Kidney capillary endothelial cell (primary cell): ENCODE data around the gene MAP3K14.

Experiments used
- DNase-seq: peaks from one replicate; pipeline ENCODE4 v3.0.0-alpha.2; 2018; ENCODE audit warnings: low spot score

Gene MAP3K14

DNA sequence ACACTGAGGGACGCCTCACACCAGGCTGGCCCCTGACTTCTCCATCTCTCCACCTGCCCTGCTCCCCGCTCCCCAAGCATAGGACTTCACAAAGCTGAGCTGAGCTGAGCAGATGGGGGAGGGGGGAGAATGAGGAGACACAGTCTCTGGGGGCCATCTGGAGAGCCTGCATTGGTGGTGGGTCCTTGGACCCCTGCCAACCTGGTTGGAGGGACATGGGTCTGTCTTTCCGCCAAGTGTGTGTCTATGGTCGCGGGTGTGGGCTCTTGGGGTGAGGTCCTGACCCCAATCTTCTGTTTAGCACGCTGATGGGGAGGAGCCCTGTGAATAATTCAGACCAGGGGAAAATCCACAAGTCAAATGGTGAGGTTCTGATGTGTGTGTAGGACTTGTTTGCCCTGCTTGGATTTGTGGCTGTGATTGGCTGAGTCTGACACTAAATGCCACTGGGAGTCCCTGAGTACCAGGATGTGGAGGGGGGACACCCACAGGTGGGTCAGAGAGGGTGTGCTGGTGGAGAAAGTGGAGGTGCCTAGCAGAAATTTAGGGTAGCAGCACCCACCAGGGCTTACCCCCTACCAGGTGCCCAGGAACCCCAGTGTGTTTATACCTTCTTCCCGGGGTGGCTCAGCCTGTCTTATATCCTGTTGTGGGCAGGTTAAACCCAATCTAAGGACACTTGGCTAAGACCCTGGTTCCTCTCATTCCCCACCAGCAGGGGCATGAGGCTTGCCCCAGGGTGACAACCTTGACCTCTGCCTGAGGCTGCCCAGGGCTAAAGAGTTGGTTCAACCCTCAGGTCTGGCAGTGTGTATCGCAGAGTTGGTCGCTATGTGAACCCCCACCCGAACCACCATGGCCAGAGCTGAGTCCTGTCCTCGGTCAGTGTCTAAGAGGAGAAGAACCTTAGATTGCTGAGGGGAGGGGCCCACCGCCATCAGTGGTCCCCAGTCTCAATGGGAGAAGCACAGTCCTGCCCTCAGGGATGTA, 93.0 kb downstream of the MAP3K14 start:
- no peak for DNase-seq

DNA sequence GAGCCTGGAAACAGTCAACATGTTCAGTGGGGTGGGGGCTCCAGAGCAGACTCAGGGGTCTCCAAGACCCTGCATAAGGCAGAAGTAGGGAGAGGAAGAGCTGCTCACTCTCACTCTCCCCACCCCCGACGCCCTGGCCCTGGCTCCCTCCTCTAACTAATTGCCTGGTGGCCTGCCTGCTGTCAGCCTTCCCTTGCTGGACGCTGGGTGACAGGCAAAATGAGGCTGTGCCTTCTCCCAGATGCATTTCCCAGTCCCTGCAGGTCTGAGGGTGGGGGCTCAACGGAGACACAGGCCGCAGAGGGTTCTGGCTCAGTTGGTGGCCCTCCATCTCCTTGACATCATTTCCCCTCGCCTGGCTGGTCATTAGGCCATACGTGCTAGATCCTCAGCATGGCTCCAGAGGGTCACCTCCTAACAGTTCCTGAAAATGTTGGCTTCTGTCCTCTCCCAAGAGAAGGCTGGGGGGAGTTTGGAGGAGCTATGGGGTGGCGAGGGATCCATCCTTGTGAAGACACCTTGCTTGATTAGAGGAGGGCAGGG, 93.8 kb downstream of the MAP3K14 start:
- DNase-seq = no peak

DNA sequence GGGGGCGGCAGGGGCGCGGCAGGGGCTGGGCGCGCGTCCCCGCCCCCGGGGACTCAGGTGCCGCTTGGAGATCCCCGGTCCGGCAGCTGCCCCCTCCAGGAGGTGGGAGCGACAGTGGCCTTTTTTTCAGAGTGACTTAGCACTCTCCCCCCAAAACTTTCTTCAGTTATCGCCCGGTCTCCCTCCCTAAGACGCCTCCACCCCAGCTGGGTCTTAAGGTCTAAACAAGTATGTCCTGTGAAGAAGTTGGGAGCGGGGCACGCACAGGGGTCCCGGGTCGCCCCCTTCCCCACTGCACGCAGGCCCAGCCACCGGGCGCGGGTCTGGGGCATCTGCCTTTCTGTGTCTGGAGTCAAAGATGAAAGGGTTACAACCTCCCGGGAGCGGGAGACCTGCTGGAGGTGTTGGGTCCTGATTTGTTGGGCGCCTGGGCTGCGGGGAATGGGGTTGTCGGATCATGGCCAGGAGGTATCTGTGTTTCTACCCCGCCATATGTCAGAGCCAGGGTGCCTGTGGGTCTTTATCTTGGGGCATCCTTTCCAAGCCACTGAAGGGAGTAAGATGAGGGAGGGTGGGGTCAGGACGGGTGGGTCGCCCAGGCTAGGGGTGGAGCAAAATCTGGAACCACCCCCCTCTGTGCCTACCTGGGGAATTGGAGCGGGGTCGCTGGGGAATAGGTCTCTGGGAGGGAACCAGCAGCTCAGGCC, 94.4 kb downstream of the MAP3K14 start:
- no peak for DNase-seq

DNA sequence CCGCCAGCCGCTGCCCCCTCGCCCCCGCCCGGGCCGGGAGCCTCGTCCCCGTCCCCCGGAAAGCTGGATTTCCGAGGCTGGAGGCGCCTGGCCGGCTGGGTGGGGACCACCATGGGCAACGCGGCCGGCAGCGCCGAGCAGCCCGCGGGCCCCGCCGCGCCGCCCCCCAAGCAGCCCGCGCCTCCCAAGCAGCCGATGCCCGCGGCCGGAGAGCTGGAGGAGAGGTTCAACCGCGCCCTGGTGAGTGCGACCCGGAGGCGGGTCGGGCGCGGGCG, 94.9 kb downstream of the MAP3K14 start:
- DNase-seq = no peak

GRCh38 chr17:45221081-45222013, 95.5 kb downstream of the MAP3K14 start, which contains the start of gene FMNL1:
TSS of gene FMNL1 (plus strand) at chr17:45221885. CDS start at chr17:45222125, 240 bp downstream.
- no peak for DNase-seq

DNA sequence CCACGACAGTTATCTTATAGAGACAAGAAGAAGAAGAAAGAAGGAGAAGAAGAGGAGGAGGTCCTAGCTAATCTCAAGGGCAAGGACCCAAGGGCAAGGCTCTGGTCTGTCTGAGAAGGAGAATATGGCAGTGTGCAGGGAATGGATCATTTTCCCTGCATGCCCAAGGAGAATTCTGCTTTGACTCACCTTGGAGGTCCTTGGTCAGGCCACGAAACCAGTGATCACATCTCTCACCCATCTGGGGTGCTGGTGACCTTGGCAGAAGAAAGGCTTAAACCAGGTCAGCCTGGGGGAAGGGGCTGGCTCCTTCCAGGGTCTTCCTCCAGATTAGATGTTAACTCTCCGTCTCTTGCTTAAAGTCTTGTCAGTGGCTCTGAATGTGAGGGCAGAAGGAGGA, 96.7 kb downstream of the MAP3K14 start:
- no peak for DNase-seq

GRCh38 chr17:45218895-45219661, 97.7 kb downstream of the MAP3K14 start:
- peak; percentile 73 for DNase-seq
